Ramos (cell line): ENCODE measurements around the gene ARHGEF40.
"Not testable (repeated sequence)": the region's sequence is repeated elsewhere in the genome, so short reads cannot be mapped to it uniquely, and the experiment has no call there.

Source experiments
- in situ Hi-C: fragments of 300-500 bp; cut with MboI; formaldehyde crosslinking; loops from one replicate; pipeline ENCODE4 v1.14.3; 2022; ENCODE audit warnings: low sequenced_read_pairs; ENCODE audit not compliant: unreplicated experiment

The ARHGEF40 gene

GRCh38 chr14:21039585-21040369, 30.3 kb upstream of the ARHGEF40 start:
- in situ Hi-C loops: no loop called here

- in situ Hi-C loops: no loop called here
Measured at GRCh38 chr14:21040370-21040925, 29.7 kb upstream of the ARHGEF40 start.

- in situ Hi-C loops: not testable (repeated sequence)
Measured at GRCh38 chr14:21040941-21041340, 29.2 kb upstream of the ARHGEF40 start.

GRCh38 chr14:21041676-21042433, 28.2 kb upstream of the ARHGEF40 start, which contains the start of gene RNASE7:
Gene RNASE7 (plus strand): TSS chr14:21042362. CDS start chr14:21042993, 631 bp downstream.
- in situ Hi-C loops: no loop called here

- in situ Hi-C loops: no loop called here
Measured at GRCh38 chr14:21042918-21043317, 27.2 kb upstream of the ARHGEF40 start.

GRCh38 chr14:21043387-21043973, 26.6 kb upstream of the ARHGEF40 start:
- in situ Hi-C loops: no loop called here

- in situ Hi-C loops: no loop called here
Measured at GRCh38 chr14:21043974-21044618, 26.0 kb upstream of the ARHGEF40 start.

GRCh38 chr14:21047378-21047781, 22.7 kb upstream of the ARHGEF40 start:
- in situ Hi-C loops: no loop called here

- in situ Hi-C loops: no loop called here
Measured at GRCh38 chr14:21048638-21049037, 21.5 kb upstream of the ARHGEF40 start.

GRCh38 chr14:21049271-21049673, 20.8 kb upstream of the ARHGEF40 start:
- in situ Hi-C loops: no loop called here

- in situ Hi-C loops: no loop called here
Measured at GRCh38 chr14:21050597-21050996, 19.5 kb upstream of the ARHGEF40 start.

GRCh38 chr14:21053184-21054122, 16.7 kb upstream of the ARHGEF40 start:
- in situ Hi-C loops: no loop called here

GRCh38 chr14:21054123-21054767, 15.9 kb upstream of the ARHGEF40 start:
- in situ Hi-C loops: no loop called here

GRCh38 chr14:21054768-21055145, 15.3 kb upstream of the ARHGEF40 start:
- in situ Hi-C loops: no loop called here

- in situ Hi-C loops: no loop called here
Measured at GRCh38 chr14:21055432-21056117, 14.5 kb upstream of the ARHGEF40 start.

GRCh38 chr14:21056520-21057163, 13.5 kb upstream of the ARHGEF40 start:
- in situ Hi-C loops: no loop called here

- in situ Hi-C loops: no loop called here
Measured at GRCh38 chr14:21057803-21058675, 12.1 kb upstream of the ARHGEF40 start, which contains the start of gene RNASE8. Gene RNASE8 (plus strand): TSS chr14:21057822. CDS start chr14:21057893, 71 bp downstream.
